ENCODE results near the gene CYP1A2.
"Not testable (repeated sequence)": the region's sequence is repeated elsewhere in the genome, so short reads cannot be mapped to it uniquely, and the experiment has no call there.

The CYP1A2 gene

GRCh38 chr15:74748322-74748946, at the start of gene CYP1A2:
Gene CYP1A2, plus strand, starts transcription at chr15:74748845. Its CDS starts 894 bp downstream, at chr15:74749739.
- no peak for DNase-seq

GRCh38 chr15:74709011-74709410, 39.6 kb upstream of the CYP1A2 start:
- no peak for DNase-seq

GRCh38 chr15:74709892-74710291, 38.8 kb upstream of the CYP1A2 start:
- no peak for DNase-seq

GRCh38 chr15:74710319-74711094, 38.1 kb upstream of the CYP1A2 start:
- no peak for DNase-seq

- DNase-seq, result no peak
Measured at GRCh38 chr15:74712311-74712710, 36.3 kb upstream of the CYP1A2 start.

GRCh38 chr15:74716651-74717050, 32.0 kb upstream of the CYP1A2 start:
- no peak for DNase-seq

- no peak for DNase-seq
Measured at GRCh38 chr15:74722591-74722990, 26.1 kb upstream of the CYP1A2 start.

GRCh38 chr15:74723187-74723586, 25.5 kb upstream of the CYP1A2 start:
- DNase-seq, result no peak

- peak; percentile 57 for DNase-seq
Measured at GRCh38 chr15:74723754-74724334, 24.8 kb upstream of the CYP1A2 start.

- no peak for DNase-seq
Measured at GRCh38 chr15:74724570-74725224, 23.9 kb upstream of the CYP1A2 start.

- no peak for DNase-seq
Measured at GRCh38 chr15:74725225-74725774, 23.3 kb upstream of the CYP1A2 start, which contains the start of gene CYP1A1. Gene CYP1A1, minus strand, starts transcription at chr15:74725528. Its CDS starts 2,431 bp downstream, at chr15:74723097.

- DNase-seq, result peak; percentile 41
Measured at GRCh38 chr15:74725845-74726773, 22.5 kb upstream of the CYP1A2 start.

- DNase-seq, result no peak
Measured at GRCh38 chr15:74726774-74727164, 21.9 kb upstream of the CYP1A2 start.

- DNase-seq, result no peak
Measured at GRCh38 chr15:74727727-74728126, 20.9 kb upstream of the CYP1A2 start.

GRCh38 chr15:74728699-74729098, 19.9 kb upstream of the CYP1A2 start:
- not testable (repeated sequence) for DNase-seq

- DNase-seq, result not testable (repeated sequence)
Measured at GRCh38 chr15:74729372-74729771, 19.3 kb upstream of the CYP1A2 start.

- DNase-seq, result no peak
Measured at GRCh38 chr15:74730619-74731316, 17.9 kb upstream of the CYP1A2 start.

- DNase-seq, result no peak
Measured at GRCh38 chr15:74732846-74733245, 15.8 kb upstream of the CYP1A2 start.

GRCh38 chr15:74733269-74733668, 15.4 kb upstream of the CYP1A2 start:
- no peak for DNase-seq

- DNase-seq, result no peak
Measured at GRCh38 chr15:74735305-74735704, 13.3 kb upstream of the CYP1A2 start.

- DNase-seq, result not testable (repeated sequence)
Measured at GRCh38 chr15:74738239-74738638, 10.4 kb upstream of the CYP1A2 start.
